Anterior cingulate cortex (tissue), 58 donors: ENCODE measurements around the gene EML4.

Experiments
- DNase-seq, 58 donors: peaks; one replicate each; lab custom pipeline; 2025; lab: John Stamatoyannopoulos, UW

The EML4 gene

GRCh38 chr2:42135381-42136312 lies 33.5 kb upstream of the EML4 start:
- DNase-seq = no peak

DNA sequence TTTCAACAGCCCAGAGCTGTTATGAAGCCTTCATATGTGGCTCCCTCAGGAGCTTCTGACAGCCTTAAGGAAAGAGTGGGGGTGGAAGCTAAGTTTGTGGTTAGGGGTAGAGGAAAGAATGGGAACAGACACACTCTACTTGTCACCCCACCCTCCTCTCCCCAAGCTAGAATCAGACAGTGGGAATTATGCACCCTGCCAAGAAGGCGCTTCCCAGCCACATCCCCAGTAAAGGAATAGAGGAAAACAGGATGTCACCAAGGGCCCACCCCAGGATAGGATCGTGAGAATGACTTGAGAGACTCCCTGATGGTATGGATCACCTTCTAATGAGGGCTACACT lies 32.4 kb upstream of the EML4 start:
- no peak for DNase-seq

GRCh38 chr2:42137125-42137841 lies 31.9 kb upstream of the EML4 start:
- DNase-seq = no peak

GRCh38 chr2:42138163-42139015 lies 30.8 kb upstream of the EML4 start:
- DNase-seq = peak in 2 of 58 donors; percentile 5 to 25

GRCh38 chr2:42139101-42139500 lies 30.1 kb upstream of the EML4 start:
- DNase-seq = peak in 1 of 58 donors; percentile 12

GRCh38 chr2:42140496-42140895 lies 28.7 kb upstream of the EML4 start:
- no peak for DNase-seq

DNA sequence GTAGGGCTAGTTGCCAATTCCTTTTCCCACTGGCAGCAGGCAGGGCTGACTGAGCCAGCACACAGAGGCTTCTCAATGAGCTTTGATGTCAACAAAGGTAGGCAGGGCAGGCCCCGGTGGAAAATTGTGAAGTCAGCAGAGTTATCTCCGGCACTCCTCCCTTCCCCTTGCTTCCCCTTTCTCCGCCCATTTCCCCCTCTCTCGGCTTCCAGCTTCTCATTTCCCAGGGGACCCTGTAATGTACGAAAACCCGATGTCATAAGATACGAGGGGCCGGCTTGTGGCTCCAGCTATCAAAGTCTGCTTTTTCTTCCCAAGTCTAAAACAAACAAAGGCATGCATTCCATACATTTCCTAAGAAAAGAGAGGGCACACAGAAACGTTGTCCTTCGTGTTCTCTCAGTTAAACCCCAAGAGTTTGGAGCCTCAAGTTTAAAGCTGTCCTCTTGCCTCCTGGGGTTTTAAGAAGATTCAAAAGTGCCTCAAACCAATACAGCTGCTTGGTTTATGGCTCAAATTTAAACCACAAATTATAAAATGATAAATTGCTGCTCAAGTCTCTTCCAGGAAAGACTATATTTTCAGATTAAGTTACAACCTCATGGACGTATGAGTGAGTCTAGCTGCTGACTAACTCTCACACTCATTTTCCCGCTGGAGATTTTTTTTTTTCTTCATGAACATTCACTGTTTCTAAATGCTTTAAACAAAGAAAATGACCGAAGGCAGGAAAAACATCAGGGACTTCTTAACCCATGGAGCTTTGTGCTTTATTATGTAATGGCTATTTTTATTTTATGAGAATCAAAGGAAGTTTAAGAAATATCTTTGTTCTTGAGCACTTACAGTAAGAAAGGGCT lies 27.2 kb upstream of the EML4 start:
- peak in 4 of 58 donors; percentile 6 to 29 (median 24) for DNase-seq

GRCh38 chr2:42142547-42143184 lies 26.5 kb upstream of the EML4 start:
- no peak for DNase-seq

DNA sequence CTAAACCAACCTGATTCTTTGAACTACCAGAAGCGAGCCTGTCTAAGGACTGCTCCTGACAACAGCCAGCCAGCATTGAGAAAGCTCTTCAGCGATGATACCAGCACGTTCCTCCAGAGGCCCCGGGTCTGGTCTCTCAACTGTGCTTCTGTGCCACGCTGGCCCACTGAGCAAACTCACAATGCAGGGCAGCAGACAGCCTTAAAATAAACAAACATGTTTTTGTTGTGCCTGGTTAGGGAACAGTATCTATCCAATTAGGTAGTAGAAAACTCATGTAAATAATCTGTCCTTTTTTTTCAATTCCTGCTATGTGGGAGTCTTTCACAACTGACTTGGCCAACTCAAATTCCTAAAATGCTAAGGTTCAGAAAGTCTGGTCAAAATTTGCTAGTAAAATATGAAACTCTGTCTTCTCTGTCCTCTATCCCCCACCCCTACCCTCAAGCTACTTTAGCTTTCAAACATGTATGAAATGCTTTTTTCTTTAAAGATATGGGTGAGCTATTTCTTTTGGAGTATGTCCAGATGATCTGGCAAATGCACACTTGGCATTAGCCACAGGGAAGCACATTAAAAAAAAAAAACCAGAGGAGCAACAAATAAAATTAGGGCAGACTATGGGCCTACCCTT lies 21.4 kb upstream of the EML4 start:
- DNase-seq = no peak

DNA sequence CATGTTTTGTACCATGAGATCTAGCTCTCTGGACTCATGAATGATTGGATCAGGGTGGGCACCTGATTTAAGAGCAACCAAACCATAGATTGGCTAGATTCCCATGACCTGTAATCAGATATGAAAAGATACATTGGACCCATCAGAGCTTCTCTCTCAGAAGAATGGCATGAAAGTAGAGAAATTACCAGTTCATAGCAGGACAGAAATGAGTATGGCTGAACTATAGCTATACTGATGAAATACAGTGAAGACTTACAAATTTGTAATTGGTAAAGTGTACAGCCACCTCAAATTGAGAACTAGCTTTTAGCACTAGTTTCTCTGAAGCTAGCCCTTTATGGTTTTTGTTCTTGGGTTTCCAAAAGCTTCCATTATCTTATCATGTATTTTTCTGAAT lies 19.0 kb upstream of the EML4 start:
- DNase-seq = no peak

DNA sequence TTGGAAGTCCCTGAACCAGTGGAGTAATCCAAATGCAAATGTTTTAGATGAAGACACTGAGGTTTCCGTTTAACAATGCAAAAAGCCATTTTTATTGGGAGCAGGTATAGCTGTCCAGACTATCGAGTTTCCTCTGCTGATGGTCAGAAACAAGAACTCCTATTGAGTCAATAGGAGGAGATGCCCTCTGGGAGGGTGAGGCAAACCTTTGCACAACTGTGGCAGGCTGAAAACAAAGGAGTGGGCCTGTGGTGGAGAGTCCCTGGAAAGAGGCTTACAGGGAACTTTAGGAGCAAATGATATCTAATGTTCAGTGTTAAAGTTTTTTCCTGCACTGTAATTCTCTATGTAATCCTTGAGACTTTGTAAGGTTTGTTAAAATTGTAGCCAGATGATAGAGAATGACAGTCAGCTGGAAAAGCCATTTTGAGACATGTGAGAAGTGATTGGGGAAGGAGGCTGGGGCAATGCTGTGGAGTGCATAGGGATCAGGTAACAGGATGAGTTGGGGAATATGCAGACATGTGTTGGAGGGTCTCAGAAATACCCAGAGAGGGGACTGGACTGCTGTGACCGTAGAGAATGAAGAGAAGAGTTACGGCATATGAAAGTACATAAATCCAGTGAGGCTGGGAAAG lies 15.1 kb upstream of the EML4 start:
- DNase-seq = no peak

DNA sequence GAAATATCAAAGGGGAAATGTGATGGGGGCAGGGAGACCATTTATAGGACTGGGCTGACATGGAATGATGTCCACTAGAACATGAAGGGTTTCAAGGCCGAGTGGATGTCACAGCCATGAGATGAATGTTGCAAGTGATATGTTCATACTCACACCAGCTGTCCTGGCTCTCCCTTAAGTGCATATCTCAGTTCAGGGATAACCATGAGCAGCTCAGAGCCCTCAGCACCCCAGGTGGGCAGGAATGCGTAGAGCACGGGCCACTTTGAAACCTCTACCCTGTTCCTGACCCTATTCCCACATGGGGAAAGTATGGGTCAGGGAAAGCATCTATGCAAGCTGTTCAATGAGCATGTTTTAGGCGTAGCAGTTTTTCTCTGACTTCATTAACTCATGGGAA lies 12.4 kb upstream of the EML4 start:
- no peak for DNase-seq

- DNase-seq = no peak
Measured at GRCh38 chr2:42161444-42161843, 7.7 kb upstream of the EML4 start.

GRCh38 chr2:42163444-42164045 lies 5.6 kb upstream of the EML4 start:
- peak in 4 of 58 donors; percentile 4 to 34 (median 15) for DNase-seq

DNA sequence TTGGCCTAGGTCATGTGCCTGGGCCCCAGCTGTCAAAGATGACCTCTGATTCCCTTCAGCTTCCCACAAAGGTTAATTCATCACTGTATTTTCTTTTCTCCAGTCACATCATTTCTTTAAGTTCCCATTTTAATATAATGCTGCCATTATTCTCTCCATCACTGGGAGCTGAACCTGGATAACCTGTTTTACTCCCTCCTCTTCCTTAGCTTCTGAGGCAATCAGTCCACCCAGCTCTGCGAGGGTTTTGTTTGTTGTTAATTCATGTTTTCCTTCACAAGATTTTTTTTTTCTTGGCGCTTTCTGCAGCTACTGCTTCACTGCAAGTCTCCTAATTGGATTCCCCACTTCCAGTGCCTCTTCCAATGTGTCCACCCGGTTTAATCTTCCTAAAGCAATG lies 5.1 kb upstream of the EML4 start:
- DNase-seq = no peak

GRCh38 chr2:42164971-42165370 lies 4.2 kb upstream of the EML4 start:
- DNase-seq = no peak

DNA sequence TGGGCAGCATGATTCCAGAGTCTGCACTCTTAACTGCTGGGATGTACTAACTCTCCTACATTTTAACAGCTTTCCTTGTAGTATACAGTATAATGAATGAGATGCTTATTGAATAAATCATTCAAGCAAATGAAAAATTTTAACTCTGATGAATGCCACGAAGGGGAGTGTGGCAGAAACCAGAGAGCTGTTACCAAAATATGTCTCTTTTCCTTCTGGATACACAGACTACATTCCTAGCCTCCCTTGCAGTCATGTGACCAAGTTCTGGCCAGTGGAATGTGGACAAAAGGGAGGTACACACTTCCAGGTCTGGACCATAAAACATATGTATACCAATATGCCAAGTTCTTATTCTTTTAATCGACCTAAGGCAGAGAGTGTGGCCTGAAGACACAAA lies 1.7 kb upstream of the EML4 start:
- no peak for DNase-seq
